GM21786 (cell line): Measurements from ENCODE around the gene ZNF385B.
"Not testable (repeated sequence)": the region's sequence is repeated elsewhere in the genome, so short reads cannot be mapped to it uniquely, and the experiment has no call there.

Experiments
- ATAC-seq: cut with Tn5 transposase; IDR thresholded peaks from one replicate; pipeline ENCODE4 v1.9.1; 2021; ENCODE audit not compliant: unreplicated experiment

Gene ZNF385B

GRCh38 chr2:179861416-179862067, at the start of gene ZNF385B:
Gene ZNF385B (minus strand): TSS chr2:179861612.
- ATAC-seq: no peak

- ATAC-seq: no peak
These were observed 49.3 kb upstream of the ZNF385B start for GRCh38 chr2:179910735-179911113.

- no peak for ATAC-seq
These were observed 48.7 kb upstream of the ZNF385B start for GRCh38 chr2:179909845-179910734.

- ATAC-seq: no peak
These were observed 39.2 kb upstream of the ZNF385B start for GRCh38 chr2:179900655-179901054.

- ATAC-seq: no peak
These were observed 38.3 kb upstream of the ZNF385B start for GRCh38 chr2:179899666-179900065.

GRCh38 chr2:179898873-179899272, 37.5 kb upstream of the ZNF385B start:
- ATAC-seq: peak; percentile 79

GRCh38 chr2:179893616-179894015, 32.2 kb upstream of the ZNF385B start:
- ATAC-seq: no peak

- no peak for ATAC-seq
These were observed 29.8 kb upstream of the ZNF385B start for GRCh38 chr2:179891237-179891636.

- ATAC-seq: no peak
These were observed 29.3 kb upstream of the ZNF385B start for GRCh38 chr2:179890666-179891065.

GRCh38 chr2:179888642-179889041, 27.2 kb upstream of the ZNF385B start:
- ATAC-seq: not testable (repeated sequence)

GRCh38 chr2:179884193-179884592, 22.8 kb upstream of the ZNF385B start:
- no peak for ATAC-seq

GRCh38 chr2:179882851-179883806, 21.7 kb upstream of the ZNF385B start:
- ATAC-seq: no peak

GRCh38 chr2:179877601-179878364, 16.4 kb upstream of the ZNF385B start:
- no peak for ATAC-seq

GRCh38 chr2:179876266-179876665, 14.9 kb upstream of the ZNF385B start:
- no peak for ATAC-seq

- ATAC-seq: no peak
These were observed 14.5 kb upstream of the ZNF385B start for GRCh38 chr2:179875864-179876263.

GRCh38 chr2:179862898-179863458, 1.6 kb upstream of the ZNF385B start:
- no peak for ATAC-seq

GRCh38 chr2:179861027-179861415, 391 bp downstream of the ZNF385B start:
- ATAC-seq: no peak

- no peak for ATAC-seq
These were observed 971 bp downstream of the ZNF385B start for GRCh38 chr2:179860255-179861026.

GRCh38 chr2:179859523-179859922, 1.9 kb downstream of the ZNF385B start:
- no peak for ATAC-seq
